Stomach (tissue), 9 donors: ENCODE data around the gene GRAMD1B. TPM values are rescaled to one million over a fixed set of nuclear protein-coding genes. Genes with fewer than 3 reads are reported as not detected.

ENCODE experiments used
- DNase-seq, 2 donors: peaks; one replicate each; pipeline versions ENCODE4 v3.0.0 to v3.0.0-alpha.2; 2013 to 2019
- H3K27ac ChIP-seq, 5 donors: fragments of 200-600 bp in 4 of 5; sonication (generic) in 4 of 5; one replicate each; pipeline ENCODE4 v1.5.1; 2013 to 2019; ENCODE audit warnings: mild to moderate bottlenecking in 1 of 5, moderate library complexity in 1 of 5
- H3K27me3 ChIP-seq, 3 donors: fragments of 200-600 bp; sonication (generic); one replicate each; pipeline ENCODE4 v1.5.1; 2017 to 2019; ENCODE audit warnings: mixed run types in 1 of 3
- H3K36me3 ChIP-seq, 4 donors: fragments of 200-600 bp; sonication (generic); 1 replicate in 3 of 4; 2 replicates in 1 of 4; pipeline ENCODE4 v1.5.1; 2016 to 2019
- H3K4me1 ChIP-seq, 4 donors: fragments of 200-600 bp; sonication (generic); one replicate each; pipeline ENCODE4 v1.5.1; 2016 to 2019
- H3K4me3 ChIP-seq, 4 donors: fragments of 200-600 bp; sonication (generic) in 3 of 4; one replicate each; pipeline ENCODE4 v1.5.1; 2016 to 2019; ENCODE audit warnings: mild to moderate bottlenecking in 1 of 4
- H3K9me3 ChIP-seq, 4 donors: fragments of 200-600 bp; sonication (generic); one replicate each; pipeline ENCODE4 v1.5.1; 2016 to 2019
- CTCF ChIP-seq, 7 experiments: fragments of 450-650 bp in 4 of 7; fragments of 200-600 bp in 3 of 7; sonication (generic) in 3 of 7; IDR thresholded peaks; one replicate each; pipeline ENCODE4 v1.5.1; 2016 to 2019; ENCODE audit warnings: antibody characterized with exemption in 7 of 7, control low read depth in 2 of 7, mild to moderate bottlenecking in 1 of 7
- EP300 ChIP-seq: sonication (generic); formaldehyde crosslinking; IDR thresholded peaks from one replicate; pipeline ENCODE4 v1.6.1; 2017; ENCODE audit warnings: antibody characterized with exemption
- POLR2A ChIP-seq, 4 donors: fragments of 450-650 bp; IDR thresholded peaks; one replicate each; pipeline ENCODE4 v1.6.1; 2016; ENCODE audit warnings: antibody characterized with exemption in 4 of 4, control low read depth in 2 of 4, mild to moderate bottlenecking in 1 of 4, moderate library complexity in 1 of 4
- POLR2AphosphoS5 ChIP-seq, 3 donors: sonication (generic); formaldehyde crosslinking; IDR thresholded peaks; one replicate each; pipeline ENCODE4 v1.6.1; 2016; ENCODE audit warnings: antibody characterized with exemption in 3 of 3
- WGBS, 5 donors: extraction: QIAGEN DNeasy Blood & Tissue Kit in 3 of 5; methylation state at CpG; one replicate each; pipeline versions ENCODE4 v1.1.5 to v1.1.7; 2013 to 2018; 5-methylcytosine and 5-hydroxymethylcytosine counted together
- intact Hi-C: fragments of 100-400 bp; cut with DNase I; formaldehyde crosslinking; loops from one replicate; pipeline ENCODE4 v1.15.1; 2023; ENCODE audit warnings: low total_unique reads
- polyA plus RNA-seq, 3 donors: library from polyadenylated mRNA; stranded (reverse); fragments of 200-250 nt; gene quantifications; one replicate each; pipeline ENCODE4 v1.2.3, GENCODE V29; 2013
- total RNA-seq, 5 donors: library from RNA; depleted of rRNA; stranded (reverse); fragments of >200 nt; gene quantifications; one replicate each; pipeline versions ENCODE4 v1.1.0 to v1.2.3, GENCODE V29; 2014 to 2016
- donor health status: healthy with polysubstance abuse.
- donor health status: Bipolar disorder and iron deficiency.
- donor health status: healthy.

Gene GRAMD1B
- total and polyA plus RNA-seq, 8 donors, result 0.58 to 39.7 (median 12.2) TPM

DNA sequence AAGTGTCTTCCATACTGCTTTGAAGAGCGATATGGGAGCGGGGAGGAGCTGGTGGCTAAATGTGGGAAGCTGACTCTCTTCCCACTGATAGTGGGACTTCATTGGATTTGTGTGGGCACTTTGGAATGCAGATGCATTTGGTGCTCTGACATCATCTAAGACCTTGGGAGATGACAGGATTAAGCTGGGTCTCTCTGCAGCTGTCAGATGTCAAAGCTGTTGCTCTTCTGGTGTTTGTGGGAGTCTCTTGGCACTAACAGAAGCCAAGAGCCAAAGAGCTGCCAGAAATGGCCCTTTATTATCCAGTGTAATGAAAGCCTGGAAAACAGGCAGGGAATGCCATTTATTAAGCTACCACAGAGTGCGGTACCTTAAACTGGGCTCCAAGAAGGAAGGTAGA lies 20.6 kb downstream of the GRAMD1B start:
- intact Hi-C loops, result no loop called here
- no peak for DNase-seq
- no peak overlapping the region for H3K4me3 ChIP-seq
- H3K36me3 ChIP-seq, result no peaks in the 10 kb centered on the region
- TF ChIP-seq POLR2AphosphoS5 (IDR thresholded peaks at IDR 0.05), result no peak
- no peak for TF ChIP-seq POLR2A (IDR thresholded peaks at IDR 0.05)
- TF ChIP-seq EP300, result no peak
- no peak for TF ChIP-seq CTCF (IDR thresholded peaks at IDR 0.05)
- no peak overlapping the region for H3K27ac ChIP-seq
- no peaks in the 10 kb centered on the region for H3K4me1 ChIP-seq
- no peaks in the 10 kb centered on the region for H3K27me3 ChIP-seq
- no peaks in the 10 kb centered on the region for H3K9me3 ChIP-seq
- WGBS, 5 donors, result 73 to 87% (median 86%) methylated on average over 3 of the region's 3 CpGs

- Histone ChIP-seq H3K4me3 (no peak overlapping the region), H3K27me3 (no peaks in the 10 kb centered on the region), H3K9me3 (no peaks in the 10 kb centered on the region), H3K4me1 (no peaks in the 10 kb centered on the region), H3K36me3 (no peaks in the 10 kb centered on the region), H3K27ac (no peak overlapping the region)
- WGBS, 5 donors, result 66 to 78% (median 74%) methylated on average over 5 of the region's 5 CpGs
- no peak for TF ChIP-seq CTCF (IDR thresholded peaks at IDR 0.05)
- no peak for TF ChIP-seq POLR2A (IDR thresholded peaks at IDR 0.05)
- no peak for TF ChIP-seq POLR2AphosphoS5 (IDR thresholded peaks at IDR 0.05)
- DNase-seq, result no peak
- intact Hi-C loops, result no loop called here
Observed at GRCh38 chr11:123451183-123451781, 21.2 kb downstream of the GRAMD1B start.

GRCh38 chr11:123452794-123453193 lies 22.7 kb downstream of the GRAMD1B start:
- H3K4me3 ChIP-seq, result no peak overlapping the region
- TF ChIP-seq POLR2AphosphoS5 (IDR thresholded peaks at IDR 0.05) (no peak), EP300 (no peak), CTCF (IDR thresholded peaks at IDR 0.05) (no peak), POLR2A (IDR thresholded peaks at IDR 0.05) (no peak)
- intact Hi-C loops, result no loop called here
- no peaks in the 10 kb centered on the region for H3K9me3 ChIP-seq
- no peaks in the 10 kb centered on the region for H3K4me1 ChIP-seq
- H3K36me3 ChIP-seq, result no peaks in the 10 kb centered on the region
- H3K27ac ChIP-seq, result no peak overlapping the region
- H3K27me3 ChIP-seq, result no peaks in the 10 kb centered on the region
- 76 to 89% (median 85%) methylated on average over 1 of the region's 1 CpG for WGBS, 5 donors
- no peak for DNase-seq

DNA sequence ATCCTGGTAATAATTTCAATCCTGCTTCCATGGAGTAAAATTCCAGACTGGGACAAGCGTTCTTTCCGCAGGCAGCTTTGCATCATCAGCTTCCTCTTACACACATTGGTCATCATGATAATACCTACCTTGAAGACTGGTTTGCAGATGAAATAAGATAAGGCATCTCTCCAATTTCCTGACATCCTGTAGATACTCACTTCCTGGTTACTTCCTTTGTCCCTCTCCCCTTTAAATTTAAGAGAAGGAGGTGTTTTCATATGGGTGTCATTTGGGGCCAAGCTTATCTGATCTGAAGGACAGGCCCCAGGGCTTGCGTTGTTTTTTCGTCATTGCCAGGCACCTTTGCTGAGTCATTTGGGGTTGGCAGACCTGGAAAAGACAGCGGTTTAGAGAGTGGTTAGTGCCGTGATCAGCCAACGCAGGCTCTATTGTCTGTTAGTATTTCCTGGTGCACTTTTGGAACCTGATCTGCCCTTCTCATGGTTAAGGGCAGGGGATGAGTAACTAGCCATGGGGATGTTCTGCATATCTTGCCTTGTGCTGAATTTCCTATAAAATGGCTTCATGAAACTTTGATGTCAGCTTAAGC lies 24.1 kb downstream of the GRAMD1B start:
- TF ChIP-seq EP300, result no peak
- TF ChIP-seq POLR2AphosphoS5 (IDR thresholded peaks at IDR 0.05), result no peak
- TF ChIP-seq CTCF (IDR thresholded peaks at IDR 0.05), result no peak
- TF ChIP-seq POLR2A (IDR thresholded peaks at IDR 0.05), result no peak
- 49 to 73% (median 58%) methylated on average over 7 of the region's 7 CpGs for WGBS, 5 donors
- intact Hi-C loops, result no loop called here
- DNase-seq, result no peak
- Histone ChIP-seq H3K36me3 (no peaks in the 10 kb centered on the region), H3K4me1 (no peaks in the 10 kb centered on the region), H3K27ac (no peak overlapping the region), H3K4me3 (no peak overlapping the region), H3K9me3 (no peaks in the 10 kb centered on the region), H3K27me3 (no peaks in the 10 kb centered on the region)
